Bronchial epithelial cell (primary cell): ENCODE data around the gene CLDN5. TPM values are rescaled to one million over a fixed set of nuclear protein-coding genes. Genes with fewer than 3 reads are reported as not detected.

ENCODE experiments used
- DNase-seq: peaks from one replicate; pipeline ENCODE4 v3.0.0-alpha.2; 2010; ENCODE audit warnings: low read depth
- FAIRE-seq: peaks from 2 replicates; lab custom pipeline; 2011; peaks lifted over from hg19 to GRCh38; lab: Jason Lieb, UNC
- H3K27me3 ChIP-seq: 2 replicates; pipeline ENCODE4 v1.5.1; 2011; ENCODE audit warnings: low read length; ENCODE audit not compliant: control insufficient read depth, insufficient read depth
- H3K36me3 ChIP-seq: 2 replicates; pipeline ENCODE4 v1.5.1; 2011; ENCODE audit warnings: low read length; ENCODE audit not compliant: control insufficient read depth, insufficient read depth
- H3K4me3 ChIP-seq: 2 replicates; pipeline ENCODE4 v1.5.1; 2011; ENCODE audit warnings: mild to moderate bottlenecking, low read depth, low read length, control low read depth
- CTCF ChIP-seq: IDR thresholded peaks from 2 replicates; pipeline ENCODE4 v1.5.1; 2011; ENCODE audit warnings: mild to moderate bottlenecking, moderate library complexity, low read length, control low read depth, inconsistent platforms; ENCODE audit not compliant: insufficient read depth, severe bottlenecking
- total RNA-seq: library from RNA; depleted of rRNA; stranded (reverse); fragments of >200 nt; gene quantifications from 2 replicates; pipeline ENCODE4 v1.2.1, GENCODE V29; 2014

CLDN5 gene
- total RNA-seq, 1 donor from 2014 or later = 2.4 TPM

DNA sequence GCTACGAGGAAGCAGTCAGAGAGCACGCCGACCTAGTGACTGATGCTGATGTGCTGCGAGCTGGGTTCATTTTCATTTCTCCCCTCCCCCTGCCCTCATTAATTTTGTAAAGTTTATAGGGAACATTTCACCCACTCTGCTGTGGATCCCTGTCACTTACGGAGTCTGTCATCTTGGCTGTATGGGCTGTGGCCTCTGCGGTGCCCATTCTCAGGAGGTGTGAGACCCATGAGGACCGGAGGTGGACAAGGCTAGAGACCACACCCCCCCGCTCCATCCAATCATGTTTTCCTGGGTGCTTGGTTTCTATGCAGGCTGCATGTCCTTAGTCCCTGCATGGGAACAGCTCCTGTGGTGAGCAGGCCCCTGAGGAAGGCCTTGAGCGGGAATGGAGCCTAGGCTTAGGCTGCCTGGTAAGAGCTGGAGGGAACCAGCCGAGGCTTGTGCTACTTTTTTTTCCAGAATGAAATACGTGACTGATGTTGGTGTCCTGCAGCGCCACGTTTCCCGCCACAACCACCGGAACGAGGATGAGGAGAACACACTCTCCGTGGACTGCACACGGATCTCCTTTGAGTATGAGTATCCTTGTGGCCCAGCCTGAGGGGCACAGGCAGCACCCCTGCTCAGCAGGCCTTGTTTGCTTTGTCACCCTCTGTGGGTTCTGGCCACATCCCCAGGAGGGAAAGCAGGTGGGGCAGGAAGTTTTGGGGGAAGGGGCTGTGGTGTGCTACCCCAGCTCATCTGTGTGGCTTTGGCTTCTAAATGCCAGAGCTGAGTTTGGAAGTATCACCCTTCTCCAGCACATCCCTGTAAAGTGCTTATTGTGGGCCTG lies 19.1 kb downstream of the CLDN5 start:
- no peak overlapping the region for H3K4me3 ChIP-seq
- no peaks in the 10 kb centered on the region for H3K27me3 ChIP-seq
- no peak for TF ChIP-seq CTCF
- FAIRE-seq = no peak
- peaks cover 2% of the 10 kb centered on the region for H3K36me3 ChIP-seq
- DNase-seq = no peak

DNA sequence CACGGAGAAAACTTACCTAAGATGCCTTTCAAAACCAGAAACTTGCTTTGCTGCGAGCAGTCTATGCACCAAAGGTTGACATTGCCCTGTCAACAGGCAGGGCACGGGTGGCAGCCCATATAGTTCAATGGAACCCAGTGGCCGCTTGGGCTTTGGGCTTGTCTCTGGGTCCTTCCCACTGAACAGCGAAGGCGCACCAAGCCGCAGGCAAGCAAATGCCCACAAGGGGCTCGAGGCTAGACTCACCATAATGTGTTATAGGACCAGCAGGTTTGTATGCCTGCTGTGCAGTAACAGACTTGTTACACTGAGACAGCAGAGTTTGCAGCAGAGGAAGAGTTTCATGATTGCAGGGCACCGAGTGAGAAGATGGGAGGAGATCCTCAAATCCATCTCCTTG lies 20.3 kb downstream of the CLDN5 start:
- peaks cover 2% of the 10 kb centered on the region for H3K36me3 ChIP-seq
- DNase-seq (no peak), FAIRE-seq (no peak)

GRCh38 chr22:19503367-19503766 lies 20.8 kb downstream of the CLDN5 start:
- H3K36me3 ChIP-seq = peaks cover 2% of the 10 kb centered on the region
- no peaks in the 10 kb centered on the region for H3K27me3 ChIP-seq
- H3K4me3 ChIP-seq = no peak overlapping the region
- DNase-seq (no peak), FAIRE-seq (no peak)
- no peak for TF ChIP-seq CTCF

More for the DNA sequence above, 20.3 kb downstream of the CLDN5 start:
- no peak overlapping the region for H3K4me3 ChIP-seq
- H3K27me3 ChIP-seq = no peaks in the 10 kb centered on the region
- no peak for TF ChIP-seq CTCF

DNA sequence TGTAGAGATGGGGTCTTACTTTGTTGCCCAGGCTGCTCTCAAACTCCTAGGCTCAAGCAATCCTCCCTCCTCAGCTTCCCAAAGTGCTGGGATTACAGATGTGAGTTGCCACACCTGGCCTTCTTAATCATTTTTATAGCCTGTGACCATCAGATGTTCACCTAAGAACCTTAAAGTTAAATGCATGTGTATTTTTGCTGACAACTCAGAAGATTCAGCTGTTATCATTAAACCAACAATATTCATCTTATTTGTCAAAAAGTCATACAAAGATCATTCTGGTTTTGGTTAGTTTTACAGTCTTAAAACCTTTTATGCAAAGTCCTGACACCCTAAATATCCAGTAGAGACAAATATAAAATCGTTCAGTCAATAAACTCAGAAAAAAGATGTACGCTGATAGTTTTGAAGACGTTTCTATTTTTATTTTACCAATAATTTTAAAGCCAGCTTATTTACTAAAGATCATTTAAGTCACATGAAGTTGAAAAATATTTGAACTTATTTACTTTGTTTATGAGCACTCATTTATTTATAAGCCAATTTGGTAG lies 22.2 kb downstream of the CLDN5 start:
- FAIRE-seq (no peak), DNase-seq (no peak)
- Histone ChIP-seq H3K27me3 (no peaks in the 10 kb centered on the region), H3K4me3 (no peak overlapping the region), H3K36me3 (peaks cover 2% of the 10 kb centered on the region)
- TF ChIP-seq CTCF = no peak

GRCh38 chr22:19499880-19500242 lies 24.3 kb downstream of the CLDN5 start:
- Histone ChIP-seq H3K27me3 (no peaks in the 10 kb centered on the region), H3K4me3 (no peak overlapping the region), H3K36me3 (no peaks in the 10 kb centered on the region)
- no peak for FAIRE-seq
- TF ChIP-seq CTCF = no peak
- DNase-seq = no peak
